Ramos (cell line): ENCODE data around the gene BEND4.

Source experiments
- in situ Hi-C: fragments of 300-500 bp; cut with MboI; formaldehyde crosslinking; loops from one replicate; pipeline ENCODE4 v1.14.3; 2022; ENCODE audit warnings: low sequenced_read_pairs; ENCODE audit not compliant: unreplicated experiment

BEND4 gene

DNA sequence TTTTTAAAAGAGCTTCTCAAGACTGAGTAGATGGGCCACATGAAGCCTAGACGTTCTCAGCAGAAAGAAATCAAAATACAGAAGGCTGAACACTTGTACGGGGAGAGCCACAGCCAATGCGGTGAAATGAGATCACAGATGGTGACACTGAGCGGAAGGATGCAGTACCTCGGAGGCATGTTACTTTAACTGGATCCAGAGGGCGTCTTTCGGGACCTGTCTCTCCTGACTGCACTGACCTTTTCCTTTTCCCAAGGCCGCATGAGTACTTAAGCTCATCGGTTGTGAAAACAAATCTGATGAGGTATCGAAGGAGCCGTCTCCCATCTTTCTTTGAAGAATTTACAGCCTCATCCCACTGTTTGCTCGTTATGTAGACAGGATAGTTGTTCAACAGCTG lies 32.6 kb downstream of the BEND4 start:
- in situ Hi-C loops = no loop called here

DNA sequence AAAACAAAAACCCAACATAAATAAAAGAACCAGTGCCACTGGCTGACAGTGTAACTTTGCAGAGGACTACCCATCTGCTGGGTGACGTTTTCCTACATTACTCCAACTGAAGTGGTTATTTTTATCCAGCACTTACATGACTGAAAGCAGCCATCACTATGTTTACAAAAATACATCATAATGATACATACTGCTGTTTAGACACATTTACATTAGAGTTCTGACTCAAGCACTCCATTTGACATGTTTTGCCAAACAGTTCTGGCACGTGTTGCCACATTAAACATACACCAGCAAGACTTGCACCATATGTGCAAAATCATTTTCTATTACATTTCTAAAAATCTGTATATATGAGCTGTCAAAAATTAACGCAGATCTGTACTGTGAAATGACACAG lies 39.6 kb downstream of the BEND4 start:
- in situ Hi-C loops = no loop called here

DNA sequence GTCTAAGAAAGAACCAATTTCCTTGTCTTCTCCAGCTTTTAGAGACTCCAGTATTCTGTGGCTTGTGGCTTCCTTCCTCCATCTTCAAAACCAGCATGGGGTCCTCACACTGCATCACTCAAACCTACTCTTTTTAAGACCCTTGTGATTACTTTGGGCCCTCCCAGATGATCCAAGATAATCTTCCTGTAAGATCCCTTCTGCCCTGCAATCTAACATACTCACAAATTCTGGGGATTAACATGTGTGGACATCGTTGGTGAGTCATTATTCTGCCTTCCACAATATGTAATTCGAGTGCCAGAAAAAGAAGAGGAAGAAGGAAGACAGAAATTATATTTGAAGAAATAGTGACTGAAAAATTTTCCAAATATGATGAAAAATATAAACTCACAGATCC lies 47.9 kb downstream of the BEND4 start:
- in situ Hi-C loops = no loop called here

- in situ Hi-C loops = no loop called here
Measured at GRCh38 chr4:42101446-42101975, 50.9 kb downstream of the BEND4 start.

- in situ Hi-C loops = no loop called here
Measured at GRCh38 chr4:42088386-42088785, 64.1 kb downstream of the BEND4 start.

GRCh38 chr4:42083816-42084215 lies 68.6 kb downstream of the BEND4 start:
- in situ Hi-C loops = no loop called here

DNA sequence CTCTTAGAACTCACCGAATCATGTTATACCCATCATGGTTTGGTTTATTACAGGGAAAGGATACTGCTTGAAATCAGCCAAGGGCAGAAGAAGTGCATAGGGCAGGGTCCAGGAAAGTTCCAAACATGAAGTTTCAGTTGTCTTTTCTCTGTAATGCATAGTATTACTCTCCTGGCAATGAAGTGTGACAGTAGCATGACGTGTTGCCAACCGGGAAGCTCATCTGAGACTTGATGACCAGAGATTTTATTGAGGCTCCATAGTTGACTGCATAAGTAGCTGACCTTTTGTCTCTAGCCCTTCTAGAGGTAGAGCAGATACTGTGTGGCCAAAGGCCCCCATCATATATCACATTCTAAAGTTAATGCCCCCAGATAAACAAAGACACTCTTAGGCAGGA lies 72.1 kb downstream of the BEND4 start:
- in situ Hi-C loops = no loop called here

- in situ Hi-C loops = no loop called here
Measured at GRCh38 chr4:42078184-42078801, 74.2 kb downstream of the BEND4 start.

GRCh38 chr4:42074294-42074693 lies 78.2 kb downstream of the BEND4 start:
- in situ Hi-C loops = no loop called here

DNA sequence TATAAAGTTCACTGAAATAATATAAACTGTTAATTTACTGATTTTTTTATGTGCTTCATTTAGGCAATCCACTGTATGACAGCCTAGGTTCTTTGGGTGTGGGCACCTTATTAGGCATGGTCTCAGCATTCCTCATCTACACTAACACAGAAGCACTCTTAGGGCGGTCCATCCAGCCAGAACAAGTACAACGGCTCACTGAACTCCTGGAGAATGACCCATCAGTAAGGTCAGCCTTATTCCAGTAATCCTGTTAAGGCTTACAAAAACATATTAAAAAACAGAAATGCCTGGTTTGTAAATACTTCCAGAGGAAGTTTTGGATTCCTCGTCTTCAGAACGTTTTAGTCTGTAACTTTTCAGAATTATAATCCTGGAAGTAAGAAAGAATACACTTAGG lies 82.0 kb downstream of the BEND4 start:
- in situ Hi-C loops = no loop called here

GRCh38 chr4:42067264-42067663 lies 85.2 kb downstream of the BEND4 start:
- in situ Hi-C loops = no loop called here

GRCh38 chr4:42066402-42066801 lies 86.1 kb downstream of the BEND4 start:
- in situ Hi-C loops = no loop called here
